HCT116 (cell line): ENCODE results near the gene SFXN2. TPM values are rescaled to one million over a fixed set of nuclear protein-coding genes. Genes with fewer than 3 reads are reported as not detected.
"Not testable (repeated sequence)": the region's sequence is repeated elsewhere in the genome, so short reads cannot be mapped to it uniquely, and the experiment has no call there.

Source experiments
- ATAC-seq: fragments of 200-7000 bp; cut with Tn5 transposase; 2 replicates; pipeline ENCODE4 v1.9.1; 2020; ENCODE audit warnings: mild to moderate bottlenecking, moderate library complexity
- BruUV-seq: library from RNA; stranded (reverse); fragments of 400-500 nt; replicated peaks from 2 replicates; lab custom pipeline; 2021; lab: Mats Ljungman, UMichigan
- CTCF ChIA-PET: fragments of 300-600 bp; sonication (Branson Sonifier 250); formaldehyde crosslinking; loops from one replicate; lab custom pipeline; 2021; ENCODE audit warnings: antibody characterized with exemption; lab: Charles Lee
- POLR2A ChIA-PET: fragments of 300-600, 350-600 bp; sonication (Branson Sonifier 250); formaldehyde crosslinking; loops from one replicate; lab custom pipeline; 2021; ENCODE audit warnings: antibody characterized with exemption; lab: Charles Lee
- RAD21 ChIA-PET, 2 experiments: fragments of 300-600 bp; sonication (Branson Sonifier 250); formaldehyde crosslinking; loops; one replicate each; lab custom pipeline; 2023; ENCODE audit warnings: low total read pairs in 2 of 2; ENCODE audit not compliant: uncharacterized antibody in 2 of 2, unreplicated experiment in 2 of 2, low non-redundant PET in 1 of 2; lab: Charles Lee
- DNase-seq: peaks from one replicate; pipeline ENCODE4 v3.0.0-alpha.2; 2010; ENCODE audit warnings: low read depth, low spot score
- H2AFZ ChIP-seq: fragments of 200-600 bp; shearing (Covaris generic), sonication (generic); 2 replicates; pipeline ENCODE4 v1.6.1; 2017; ENCODE audit warnings: low read depth, mixed run types, mixed read lengths, antibody characterized with exemption, low read length; ENCODE audit not compliant: poor library complexity, severe bottlenecking
- H3K27ac ChIP-seq: 2 replicates; pipeline ENCODE4 v1.5.1; 2012; ENCODE audit warnings: low read depth, low read length
- H3K27me3 ChIP-seq: fragments of 200-600 bp; sonication (generic); 2 replicates; pipeline ENCODE4 v1.6.1; 2016; ENCODE audit warnings: mixed run types, low read length, mixed read lengths; ENCODE audit not compliant: insufficient read depth
- H3K36me3 ChIP-seq, 2 experiments: fragments of 200-500 bp in 1 of 2; fragments of 200-600 bp in 1 of 2; sonication (Bioruptor generic) in 1 of 2; sonication (generic) in 1 of 2; 2 replicates each; pipeline versions ENCODE4 v1.5.1 to v1.6.1; 2014 to 2016; ENCODE audit warnings: low read length in 2 of 2, inconsistent platforms in 1 of 2, mixed read lengths in 1 of 2, mixed run types in 1 of 2; ENCODE audit not compliant: insufficient read depth in 2 of 2, control insufficient read depth in 1 of 2
- H3K4me1 ChIP-seq, 2 experiments: fragments of 200-600 bp in 1 of 2; sonication (generic) in 1 of 2; 2 replicates each; pipeline versions ENCODE4 v1.5.1 to v1.6.1; 2012 to 2017; ENCODE audit warnings: low read length in 2 of 2, inconsistent platforms in 1 of 2, mild to moderate bottlenecking in 1 of 2, mixed read lengths in 1 of 2, mixed run types in 1 of 2, moderate library complexity in 1 of 2; ENCODE audit not compliant: insufficient read depth in 2 of 2, control insufficient read depth in 1 of 2
- H3K4me2 ChIP-seq: fragments of 200-600 bp; sonication (generic); 2 replicates; pipeline ENCODE4 v1.6.1; 2017; ENCODE audit warnings: mixed run types, low read length, mixed read lengths
- H3K4me3 ChIP-seq, 2 experiments: fragments of 200-600 bp in 1 of 2; sonication (generic) in 1 of 2; replicated peaks in 1 of 2; 2 replicates each; pipeline ENCODE4 v1.5.1; 2011 to 2016; ENCODE audit warnings: low read length in 2 of 2, control low read depth in 1 of 2, low read depth in 1 of 2, mild to moderate bottlenecking in 1 of 2, mixed read lengths in 1 of 2, mixed run types in 1 of 2
- H3K79me2 ChIP-seq: fragments of 200-600 bp; sonication (generic); 2 replicates; pipeline ENCODE4 v1.6.1; 2017; ENCODE audit warnings: mild to moderate bottlenecking, mixed run types, low read length, moderate library complexity, mixed read lengths; ENCODE audit not compliant: insufficient read depth
- H3K9ac ChIP-seq: fragments of 200-600 bp; sonication (generic); 2 replicates; pipeline ENCODE4 v1.6.1; 2016; ENCODE audit warnings: low read length, mixed read lengths
- H3K9me2 ChIP-seq: fragments of 200-600 bp; sonication (generic), shearing (Covaris generic); 2 replicates; pipeline ENCODE4 v1.6.1; 2017; ENCODE audit warnings: mixed run types, mild to moderate bottlenecking, moderate library complexity; ENCODE audit not compliant: insufficient read depth
- H3K9me3 ChIP-seq, 2 experiments: fragments of 200-500 bp in 1 of 2; fragments of 200-600 bp in 1 of 2; sonication (Bioruptor generic) in 1 of 2; sonication (generic) in 1 of 2; 2 replicates each; pipeline ENCODE4 v1.6.1; 2014 to 2017; ENCODE audit warnings: low read length in 2 of 2, mixed read lengths in 2 of 2, inconsistent platforms in 1 of 2, low read depth in 1 of 2, mild to moderate bottlenecking in 1 of 2, mixed run types in 1 of 2, moderate library complexity in 1 of 2; ENCODE audit not compliant: control insufficient read depth in 1 of 2, insufficient read depth in 1 of 2
- H4K20me1 ChIP-seq: fragments of 200-600 bp; sonication (generic), shearing (Covaris generic); 2 replicates; pipeline ENCODE4 v1.6.1; 2017; ENCODE audit warnings: mixed run types, mild to moderate bottlenecking, moderate library complexity; ENCODE audit not compliant: insufficient read depth
- CEBPB ChIP-seq: IDR thresholded peaks from 2 replicates; pipeline ENCODE4 v1.6.1; 2012; ENCODE audit warnings: low read depth
- EGR1 ChIP-seq: IDR thresholded peaks from 2 replicates; pipeline ENCODE4 v1.6.1; 2012; ENCODE audit warnings: low read depth
- ELF1 ChIP-seq: IDR thresholded peaks from 2 replicates; pipeline ENCODE4 v1.6.1; 2012; ENCODE audit warnings: low read depth, borderline replicate concordance
- FOSL1 ChIP-seq: IDR thresholded peaks from 2 replicates; pipeline ENCODE4 v1.6.1; 2012; ENCODE audit warnings: low read depth
- RAD21 ChIP-seq: IDR thresholded peaks from 2 replicates; pipeline ENCODE4 v1.6.1; 2012; ENCODE audit warnings: low read depth, mild to moderate bottlenecking
- SRF ChIP-seq: IDR thresholded peaks from 2 replicates; pipeline ENCODE4 v1.6.1; 2012; ENCODE audit warnings: low read depth
- TCF7L2 ChIP-seq: IDR thresholded peaks from 2 replicates; pipeline ENCODE4 v1.7.0; 2011; ENCODE audit warnings: borderline replicate concordance, inconsistent platforms; ENCODE audit not compliant: insufficient read depth, insufficient read length; ENCODE audit errors: extremely low read depth
- YY1 ChIP-seq: IDR thresholded peaks from 2 replicates; pipeline ENCODE4 v1.6.1; 2011; ENCODE audit warnings: low read length, low read depth, moderate library complexity, mild to moderate bottlenecking; ENCODE audit not compliant: insufficient replicate concordance; ENCODE audit errors: extremely low read depth
- intact Hi-C: fragments of 100-400 bp; cut with micrococcal nuclease; formaldehyde crosslinking; loops from 2 replicates; pipeline ENCODE4 v1.10.0; 2022
- total RNA-seq: library from RNA; stranded (reverse); gene quantifications from one replicate; pipeline ENCODE4 v1.2.1, GENCODE V29; 2021; ENCODE audit not compliant: unreplicated experiment

The SFXN2 gene
- total RNA-seq, 1 experiment from 2014 or later: 22.9 TPM

GRCh38 chr10:102714621-102715455 lies at the start of gene SFXN2 (continued):
- TF ChIP-seq EGR1: no peak

DNA sequence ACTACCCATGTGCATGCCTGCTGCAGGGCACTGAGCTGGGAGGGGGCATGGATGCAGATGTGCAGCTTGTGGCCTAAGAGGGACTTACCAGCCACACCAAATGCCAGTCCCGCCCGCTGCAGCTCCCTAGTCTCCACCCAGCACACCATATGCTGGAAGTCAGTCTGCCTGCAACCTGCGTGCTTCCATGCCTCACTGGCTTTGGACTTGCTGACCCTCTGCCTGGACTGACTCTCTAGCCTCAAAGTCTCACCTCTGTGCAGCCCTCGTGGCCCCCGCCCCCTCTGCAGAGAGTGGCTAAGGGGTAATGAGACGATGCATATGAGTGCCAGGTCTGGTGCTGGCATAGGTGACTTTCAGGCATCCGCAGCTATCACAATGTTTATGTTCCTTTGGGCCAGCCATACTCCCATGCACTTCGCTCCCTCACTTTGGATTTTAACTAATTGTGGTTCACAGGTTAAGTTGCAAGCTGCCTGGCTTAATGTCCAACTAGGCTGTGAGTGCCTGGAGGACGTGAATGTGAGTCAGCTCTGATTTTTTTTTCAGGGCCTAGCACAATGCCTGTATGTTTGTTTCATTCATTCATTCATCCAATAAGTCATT lies 48.4 kb upstream of the SFXN2 start:
- TF ChIP-seq CEBPB (no peak), ELF1 (no peak), FOSL1 (no peak), SRF (no peak), YY1 (no peak), TCF7L2 (no peak), RAD21 (no peak)
- ATAC-seq: no peak
- Histone ChIP-seq H3K4me1 (peaks cover 9 to 23% of the 10 kb centered on the region in 2 experiments), H3K9ac (no peak overlapping the region), H3K27ac (no peak overlapping the region), H4K20me1 (no peaks in the 10 kb centered on the region), H3K79me2 (no peaks in the 10 kb centered on the region), H3K9me2 (no peaks in the 10 kb centered on the region), H3K9me3 (no peaks in the 10 kb centered on the region), H3K4me2 (no peak overlapping the region), H2AFZ (no peak overlapping the region), H3K27me3 (no peaks in the 10 kb centered on the region), H3K36me3 (no peaks in the 10 kb centered on the region), H3K4me3 (no peak overlapping the region)
- intact Hi-C loops: no loop called here
- POLR2A ChIA-PET: no interaction called here
- RAD21 ChIA-PET: no interaction called here
- CTCF ChIA-PET: interaction anchor here (0.6 to 0.8 kb wide), 2 partner anchors 10 to 13 kb away, joined by 3 to 5 read pairs; no protein-coding TSS in a partner anchor
- no peak for DNase-seq
- BruUV-seq: no TSS peak

DNA sequence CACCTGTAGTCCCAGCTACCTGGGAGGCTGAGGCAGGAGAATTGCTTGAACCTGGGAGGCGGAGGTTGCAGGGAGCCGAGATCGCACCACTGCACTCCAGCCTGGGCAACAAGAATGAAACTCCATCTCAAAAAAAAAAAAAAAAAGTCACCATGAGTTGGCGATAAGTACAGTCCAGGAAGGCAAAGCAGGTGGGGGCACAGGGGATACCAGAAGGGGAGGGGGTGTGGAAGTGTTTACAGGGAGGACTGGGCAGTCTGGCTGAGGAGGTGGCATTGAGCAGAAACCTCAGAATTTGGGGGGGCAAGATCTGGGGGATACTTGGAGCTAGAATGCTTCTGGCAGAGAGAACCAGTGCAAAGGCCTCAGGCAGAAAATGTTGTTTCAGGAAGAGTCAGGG lies 47.0 kb upstream of the SFXN2 start:
- POLR2A ChIA-PET, CTCF ChIA-PET, ATAC-seq: not testable (repeated sequence)

More for the DNA sequence above, 47.0 kb upstream of the SFXN2 start:
- H3K4me2 ChIP-seq, intact Hi-C loops, H4K20me1 ChIP-seq, H3K9me2 ChIP-seq, RAD21 ChIA-PET, H2AFZ ChIP-seq, H3K27ac ChIP-seq, H3K27me3 ChIP-seq, BruUV-seq, H3K9ac ChIP-seq, H3K36me3 ChIP-seq, H3K79me2 ChIP-seq, H3K4me3 ChIP-seq, H3K9me3 ChIP-seq, DNase-seq: not testable (repeated sequence)
- H3K4me1 ChIP-seq: peaks cover 9 to 23% of the 10 kb centered on the region in 2 experiments
